ENCODE results near the gene ST6GAL1. TPM values are rescaled to one million over a fixed set of nuclear protein-coding genes. Genes with fewer than 3 reads are reported as not detected.

Gene ST6GAL1
- total and polyA plus RNA-seq, 10 of the 15 experiments (the other 5 are each of a cell fraction or from before 2014, with no cell fraction given) = 74.2 to 248 (median 149) TPM

GRCh38 chr3:187006864-187007630, 76.7 kb downstream of the ST6GAL1 start:
- no peaks in the 10 kb centered on the region for H3K27me3 ChIP-seq (replicated peaks in 1 of 2; ENCODE audit: control insufficient read depth in 2 of 2, insufficient read depth in 2 of 2, low read length in 1 of 2)
- DNase-seq (ENCODE audit: low read depth, low spot score) (no peak), ATAC-seq (no peak), FAIRE-seq (no peak)
- ChIA-PET POLR2A (interaction anchor here (0.7 kb wide), 1 partner anchor 12 kb away, joined by 3 read pairs; no protein-coding TSS in a partner anchor), CTCF (interaction anchor here (0.6 kb wide), 1 partner anchor 48 kb away, joined by 4 read pairs; no protein-coding TSS in a partner anchor), RAD21 (ENCODE audit: unreplicated experiment) (no interaction called here), SMC1A (ENCODE audit: uncharacterized antibody, unreplicated experiment) (interaction anchor here (0.8 to 1.3 kb wide), 5 partner anchors 8 to 75 kb away, joined by 3 to 6 read pairs (median 3); no protein-coding TSS in a partner anchor)
- peaks cover 0 to 15% of the 10 kb centered on the region in 2 experiments; a peak in 3 of 4 replicates for H3K36me3 ChIP-seq (ENCODE audit: control insufficient read depth in 2 of 2, insufficient read depth in 2 of 2, low read length in 1 of 2)
- no peak overlapping the region for H3K4me2 ChIP-seq (ENCODE audit: control insufficient read depth, insufficient read depth)
- H3K4me1 ChIP-seq (ENCODE audit: control insufficient read depth, insufficient read depth, low read length) = peaks cover 37% of the 10 kb centered on the region
- in situ Hi-C loops (cut with MboI) = no loop called here
- 94% methylated on average over 2 of the region's 2 CpGs for WGBS (ENCODE audit: insufficient coverage, insufficient replicate concordance, low lambda C conversion rate, missing lambda C conversion rate)
- peaks cover 57% of the 10 kb centered on the region for H3K79me2 ChIP-seq (ENCODE audit: control insufficient read depth, insufficient read depth, low read length)
- no peaks in the 10 kb centered on the region for H4K20me1 ChIP-seq (ENCODE audit: control insufficient read depth, insufficient read depth)
- peak overlapping the region; percentile 13 for H3K27ac ChIP-seq (ENCODE audit: control insufficient read depth, insufficient read depth)
- intact Hi-C loops (cut with micrococcal nuclease; ENCODE audit: unreplicated experiment) = no loop called here
- TSS peak; percentile 12 for BruUV-seq (replicated peaks)
- H3K9me3 ChIP-seq (replicated peaks; ENCODE audit: control insufficient read depth, insufficient read depth, low read length) = peaks cover 12% of the 10 kb centered on the region
- H3K9ac ChIP-seq (ENCODE audit: control insufficient read depth, insufficient read depth, low read length) = no peak overlapping the region
- H3K4me3 ChIP-seq = no peak overlapping the region
- no peak overlapping the region for H2AFZ ChIP-seq (ENCODE audit: control insufficient read depth, low read depth, low read length)
- TF ChIP-seq, protein P1, sequence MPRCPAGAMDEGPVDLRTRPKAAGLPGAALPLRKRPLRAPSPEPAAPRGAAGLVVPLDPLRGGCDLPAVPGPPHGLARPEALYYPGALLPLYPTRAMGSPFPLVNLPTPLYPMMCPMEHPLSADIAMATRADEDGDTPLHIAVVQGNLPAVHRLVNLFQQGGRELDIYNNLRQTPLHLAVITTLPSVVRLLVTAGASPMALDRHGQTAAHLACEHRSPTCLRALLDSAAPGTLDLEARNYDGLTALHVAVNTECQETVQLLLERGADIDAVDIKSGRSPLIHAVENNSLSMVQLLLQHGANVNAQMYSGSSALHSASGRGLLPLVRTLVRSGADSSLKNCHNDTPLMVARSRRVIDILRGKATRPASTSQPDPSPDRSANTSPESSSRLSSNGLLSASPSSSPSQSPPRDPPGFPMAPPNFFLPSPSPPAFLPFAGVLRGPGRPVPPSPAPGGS (IDR thresholded peaks at IDR 0.05; ENCODE audit: borderline replicate concordance, insufficient read depth, low read depth, low read length, poor library complexity, severe bottlenecking) = no peak
- peak; percentile 71; the same call in 1 of the 2 replicates for TF ChIP-seq RUNX3 (IDR thresholded peaks at IDR 0.05; ENCODE audit: low read length)
- TF ChIP-seq PAX5 (IDR thresholded peaks at IDR 0.05; ENCODE audit: borderline replicate concordance, low read depth, low read length) = no peak
- TF ChIP-seq HDAC2 (IDR thresholded peaks at IDR 0.05) = no peak
- no peak for TF ChIP-seq CREB1 (IDR thresholded peaks at IDR 0.05; ENCODE audit: low read depth)
- no peak for TF ChIP-seq IKZF2 (IDR thresholded peaks at IDR 0.05)
- TF ChIP-seq ZBTB11 (CRISPR knock-in tag; IDR thresholded peaks at IDR 0.05) = no peak
- TF ChIP-seq, protein P2, sequence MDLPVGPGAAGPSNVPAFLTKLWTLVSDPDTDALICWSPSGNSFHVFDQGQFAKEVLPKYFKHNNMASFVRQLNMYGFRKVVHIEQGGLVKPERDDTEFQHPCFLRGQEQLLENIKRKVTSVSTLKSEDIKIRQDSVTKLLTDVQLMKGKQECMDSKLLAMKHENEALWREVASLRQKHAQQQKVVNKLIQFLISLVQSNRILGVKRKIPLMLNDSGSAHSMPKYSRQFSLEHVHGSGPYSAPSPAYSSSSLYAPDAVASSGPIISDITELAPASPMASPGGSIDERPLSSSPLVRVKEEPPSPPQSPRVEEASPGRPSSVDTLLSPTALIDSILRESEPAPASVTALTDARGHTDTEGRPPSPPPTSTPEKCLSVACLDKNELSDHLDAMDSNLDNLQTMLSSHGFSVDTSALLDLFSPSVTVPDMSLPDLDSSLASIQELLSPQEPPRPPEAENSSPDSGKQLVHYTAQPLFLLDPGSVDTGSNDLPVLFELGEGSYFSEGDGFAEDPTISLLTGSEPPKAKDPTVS (IDR thresholded peaks at IDR 0.05; ENCODE audit: low read depth, low read length) = no peak
- TF ChIP-seq RB1 (IDR thresholded peaks at IDR 0.05; ENCODE audit: borderline replicate concordance) = no peak
- TF ChIP-seq, protein P3, sequence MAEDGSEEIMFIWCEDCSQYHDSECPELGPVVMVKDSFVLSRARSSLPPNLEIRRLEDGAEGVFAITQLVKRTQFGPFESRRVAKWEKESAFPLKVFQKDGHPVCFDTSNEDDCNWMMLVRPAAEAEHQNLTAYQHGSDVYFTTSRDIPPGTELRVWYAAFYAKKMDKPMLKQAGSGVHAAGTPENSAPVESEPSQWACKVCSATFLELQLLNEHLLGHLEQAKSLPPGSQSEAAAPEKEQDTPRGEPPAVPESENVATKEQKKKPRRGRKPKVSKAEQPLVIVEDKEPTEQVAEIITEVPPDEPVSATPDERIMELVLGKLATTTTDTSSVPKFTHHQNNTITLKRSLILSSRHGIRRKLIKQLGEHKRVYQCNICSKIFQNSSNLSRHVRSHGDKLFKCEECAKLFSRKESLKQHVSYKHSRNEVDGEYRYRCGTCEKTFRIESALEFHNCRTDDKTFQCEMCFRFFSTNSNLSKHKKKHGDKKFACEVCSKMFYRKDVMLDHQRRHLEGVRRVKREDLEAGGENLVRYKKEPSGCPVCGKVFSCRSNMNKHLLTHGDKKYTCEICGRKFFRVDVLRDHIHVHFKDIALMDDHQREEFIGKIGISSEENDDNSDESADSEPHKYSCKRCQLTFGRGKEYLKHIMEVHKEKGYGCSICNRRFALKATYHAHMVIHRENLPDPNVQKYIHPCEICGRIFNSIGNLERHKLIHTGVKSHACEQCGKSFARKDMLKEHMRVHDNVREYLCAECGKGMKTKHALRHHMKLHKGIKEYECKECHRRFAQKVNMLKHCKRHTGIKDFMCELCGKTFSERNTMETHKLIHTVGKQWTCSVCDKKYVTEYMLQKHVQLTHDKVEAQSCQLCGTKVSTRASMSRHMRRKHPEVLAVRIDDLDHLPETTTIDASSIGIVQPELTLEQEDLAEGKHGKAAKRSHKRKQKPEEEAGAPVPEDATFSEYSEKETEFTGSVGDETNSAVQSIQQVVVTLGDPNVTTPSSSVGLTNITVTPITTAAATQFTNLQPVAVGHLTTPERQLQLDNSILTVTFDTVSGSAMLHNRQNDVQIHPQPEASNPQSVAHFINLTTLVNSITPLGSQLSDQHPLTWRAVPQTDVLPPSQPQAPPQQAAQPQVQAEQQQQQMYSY (CRISPR knock-in tag; IDR thresholded peaks at IDR 0.05) = no peak
- 0 out of 2 replicates have a peak, but pooled peaks have one; percentile 21 for TF ChIP-seq TCF7 (IDR thresholded peaks at IDR 0.05; ENCODE audit: borderline replicate concordance)
- no peak for TF ChIP-seq RCOR1 (conservative IDR thresholded peaks at IDR 0.05; ENCODE audit: low read depth, low read length)
- no peak for TF ChIP-seq MTA2 (IDR thresholded peaks at IDR 0.05; ENCODE audit: low read depth)

Measured in GM12878 (cell line).